HG02884 (cell line): Measurements from ENCODE around the gene PKD1.

Experiments used
- ATAC-seq: cut with Tn5 transposase; IDR thresholded peaks from one replicate; pipeline ENCODE4 v1.9.1; 2021; ENCODE audit warnings: mild to moderate bottlenecking, moderate library complexity; ENCODE audit not compliant: unreplicated experiment

PKD1 gene

DNA sequence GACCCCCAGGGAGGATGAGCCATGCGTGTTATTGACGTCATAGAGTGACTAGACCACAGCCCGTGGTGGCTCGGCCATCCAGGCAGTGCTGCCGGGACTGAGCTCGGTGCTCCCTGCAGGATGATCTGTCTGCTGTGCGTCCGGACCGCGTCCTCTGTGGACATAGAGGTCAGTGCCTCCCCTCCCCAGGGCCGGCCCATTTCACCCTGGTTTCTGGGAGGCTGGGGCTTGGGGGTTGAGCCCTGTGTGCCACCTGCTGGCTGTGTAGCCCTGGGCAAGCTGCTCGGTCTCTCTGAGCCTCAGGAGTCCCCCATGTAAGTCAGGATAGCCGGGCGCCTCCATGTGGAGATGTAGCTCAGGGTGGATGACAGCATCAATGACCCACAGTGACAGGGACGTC lies 79.6 kb downstream of the PKD1 start:
- ATAC-seq, result no peak

DNA sequence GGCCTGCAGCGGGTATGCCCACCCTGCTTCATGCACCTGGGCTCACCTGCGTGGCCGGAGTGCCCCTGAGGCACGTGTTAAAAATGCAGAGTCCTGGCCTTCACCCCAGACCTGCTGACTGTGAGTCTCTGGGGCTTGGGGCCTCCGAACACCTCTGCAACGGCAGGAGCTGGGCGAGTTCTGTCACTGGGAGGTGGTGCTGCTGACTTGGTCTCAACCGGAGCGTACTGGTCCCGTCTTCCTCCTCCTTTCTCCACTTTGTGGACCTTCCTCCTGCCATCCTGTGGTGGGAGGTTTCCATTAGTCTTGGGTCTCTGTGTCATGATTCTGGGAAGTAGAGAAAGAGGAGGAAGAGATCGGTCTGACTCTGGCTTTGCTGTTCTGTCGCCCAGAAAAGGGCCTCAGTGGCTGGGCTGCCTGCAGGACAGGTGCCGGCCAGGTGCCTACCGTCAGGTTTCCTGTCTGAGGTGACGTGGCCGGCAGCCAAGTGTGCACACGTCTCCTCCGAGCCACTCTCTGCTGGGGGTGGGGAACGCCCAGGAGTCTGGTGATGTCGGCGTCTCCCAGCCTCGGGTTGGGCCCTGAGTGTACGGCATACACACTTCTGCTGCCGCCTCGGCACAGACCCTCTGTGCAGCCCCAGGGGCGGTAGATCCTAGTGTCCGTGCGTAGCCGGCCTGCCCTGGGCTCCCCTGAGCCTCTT lies 81.0 kb downstream of the PKD1 start:
- no peak for ATAC-seq

DNA sequence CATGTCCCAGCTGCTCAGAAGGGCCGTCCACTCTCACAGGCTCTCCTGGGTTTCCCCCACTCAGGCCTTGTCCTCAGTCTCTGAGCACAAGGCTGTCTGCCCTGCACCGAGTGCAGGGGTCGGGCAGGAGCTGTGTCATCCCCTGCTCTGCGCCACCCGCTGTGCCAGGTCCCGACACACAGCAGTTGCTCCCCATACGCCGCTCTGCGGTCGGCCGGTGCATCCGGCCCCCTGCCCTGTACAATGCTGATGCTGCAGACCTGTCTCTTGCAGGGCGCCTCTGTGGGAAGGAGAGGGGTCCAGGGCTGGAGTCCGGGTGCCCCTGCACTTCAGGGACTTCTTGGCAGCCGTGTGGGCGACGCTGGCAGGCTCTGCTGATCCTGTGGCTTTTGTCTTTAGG lies 81.8 kb downstream of the PKD1 start:
- no peak for ATAC-seq

DNA sequence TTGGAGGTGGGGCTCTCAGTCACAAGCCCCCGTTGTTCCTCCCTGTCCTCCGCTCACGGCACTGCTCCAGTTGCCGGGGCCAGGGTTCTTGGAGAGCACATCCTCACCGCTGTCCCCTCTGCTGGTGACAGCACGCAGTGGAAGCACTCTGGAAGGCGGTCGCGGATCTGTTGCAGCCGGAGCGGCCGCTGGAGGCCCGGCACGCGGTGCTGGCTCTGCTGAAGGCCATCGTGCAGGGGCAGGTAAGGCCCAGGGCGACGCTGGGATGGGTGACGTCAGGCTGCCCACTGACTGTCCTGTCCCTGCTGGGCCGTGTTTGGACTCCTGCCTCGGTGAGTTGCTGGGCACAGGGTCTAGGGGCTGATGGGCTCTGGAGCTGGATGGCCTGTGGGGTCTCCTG lies 82.5 kb downstream of the PKD1 start:
- no peak for ATAC-seq

DNA sequence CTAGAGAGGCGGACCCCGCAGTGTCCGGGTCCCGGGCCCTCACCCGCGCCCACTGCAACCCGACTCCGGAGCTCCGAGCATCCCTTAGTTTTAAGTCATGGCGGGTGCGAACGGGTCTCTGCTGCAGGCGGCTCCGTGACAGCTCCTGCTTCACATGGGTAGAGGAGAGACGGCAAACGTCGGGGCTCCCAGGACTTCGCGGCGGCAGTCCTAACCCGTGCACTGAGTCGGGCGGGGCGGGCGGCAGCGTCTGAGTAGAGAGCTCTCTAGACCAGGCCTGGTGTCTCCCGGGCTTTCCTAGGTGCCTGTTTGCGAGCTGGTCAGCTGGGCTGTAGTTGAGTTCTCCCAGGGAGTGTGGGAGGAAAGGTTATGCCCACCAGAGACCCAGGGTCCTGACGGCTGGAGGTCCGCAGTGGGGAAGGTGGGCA lies 87.6 kb downstream of the PKD1 start:
- no peak for ATAC-seq

DNA sequence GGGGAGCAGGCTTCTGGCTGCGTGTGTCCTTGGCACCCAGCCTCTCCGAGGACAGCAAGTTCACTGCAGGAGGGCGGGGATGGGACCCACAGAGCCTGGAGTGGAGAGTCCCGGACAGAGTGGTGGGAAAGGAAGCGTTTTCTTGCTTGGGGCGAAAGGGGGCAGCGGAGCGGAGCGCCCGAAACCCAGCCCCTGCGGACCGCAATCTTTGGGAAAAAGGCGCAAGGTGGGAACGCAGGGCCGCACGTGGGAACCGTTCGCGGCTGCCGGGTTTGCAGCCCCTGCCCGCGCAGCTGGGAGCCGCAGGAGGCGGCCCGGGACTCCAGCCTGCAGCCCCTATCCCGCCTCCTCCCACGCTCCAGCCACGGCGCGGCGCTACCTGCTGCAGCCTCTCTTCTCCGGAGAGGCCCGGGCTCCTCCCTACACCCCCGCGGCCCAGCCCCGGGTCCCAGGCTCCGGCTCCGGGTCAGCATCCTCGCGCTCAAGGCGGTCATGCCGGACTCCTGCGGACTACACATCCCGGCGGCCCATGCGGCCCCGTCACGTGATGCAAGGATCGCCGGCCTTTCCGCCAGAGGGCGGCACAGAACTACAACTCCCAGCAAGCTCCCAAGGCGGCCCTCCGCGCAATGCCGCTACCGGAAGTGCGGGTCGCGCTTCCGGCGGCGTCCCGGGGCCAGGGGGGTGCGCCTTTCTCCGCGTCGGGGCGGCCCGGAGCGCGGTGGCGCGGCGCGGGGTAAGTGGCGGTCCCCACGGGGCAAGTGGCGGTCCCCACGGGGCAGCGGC lies 88.2 kb downstream of the PKD1 start, which contains the start of the genes NTHL1 and TSC2:
Gene NTHL1 (minus strand): TSS at position 505 of the 786 bp plus-strand sequence. CDS start 11 bp downstream, at position 494.
Gene TSC2 (plus strand): TSS at position 656 of the 786 bp plus-strand sequence. CDS start 631 bp downstream, outside the sequence.
- ATAC-seq, result peak; percentile 86

DNA sequence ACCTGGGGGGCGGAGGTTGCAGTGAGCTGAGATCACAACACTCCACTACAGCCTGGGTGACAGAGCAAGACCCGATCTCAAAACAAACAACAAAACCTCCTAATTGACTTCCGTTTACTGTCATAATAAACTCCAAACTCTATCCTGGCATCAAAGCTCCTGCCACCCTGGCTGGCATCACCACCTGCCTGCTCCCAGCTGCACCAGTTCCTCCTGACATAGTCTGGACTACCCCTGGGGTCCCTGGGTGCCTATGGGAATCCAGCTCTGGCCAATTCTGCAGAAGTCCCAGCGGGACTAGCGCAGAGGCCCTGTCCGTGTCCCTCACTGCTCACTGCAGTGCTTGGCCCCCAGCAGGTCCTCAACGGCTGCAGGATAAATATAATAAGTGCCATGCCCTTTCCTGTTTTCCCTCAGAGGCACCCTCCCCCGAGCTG lies 88.8 kb downstream of the PKD1 start:
- ATAC-seq, result no peak

DNA sequence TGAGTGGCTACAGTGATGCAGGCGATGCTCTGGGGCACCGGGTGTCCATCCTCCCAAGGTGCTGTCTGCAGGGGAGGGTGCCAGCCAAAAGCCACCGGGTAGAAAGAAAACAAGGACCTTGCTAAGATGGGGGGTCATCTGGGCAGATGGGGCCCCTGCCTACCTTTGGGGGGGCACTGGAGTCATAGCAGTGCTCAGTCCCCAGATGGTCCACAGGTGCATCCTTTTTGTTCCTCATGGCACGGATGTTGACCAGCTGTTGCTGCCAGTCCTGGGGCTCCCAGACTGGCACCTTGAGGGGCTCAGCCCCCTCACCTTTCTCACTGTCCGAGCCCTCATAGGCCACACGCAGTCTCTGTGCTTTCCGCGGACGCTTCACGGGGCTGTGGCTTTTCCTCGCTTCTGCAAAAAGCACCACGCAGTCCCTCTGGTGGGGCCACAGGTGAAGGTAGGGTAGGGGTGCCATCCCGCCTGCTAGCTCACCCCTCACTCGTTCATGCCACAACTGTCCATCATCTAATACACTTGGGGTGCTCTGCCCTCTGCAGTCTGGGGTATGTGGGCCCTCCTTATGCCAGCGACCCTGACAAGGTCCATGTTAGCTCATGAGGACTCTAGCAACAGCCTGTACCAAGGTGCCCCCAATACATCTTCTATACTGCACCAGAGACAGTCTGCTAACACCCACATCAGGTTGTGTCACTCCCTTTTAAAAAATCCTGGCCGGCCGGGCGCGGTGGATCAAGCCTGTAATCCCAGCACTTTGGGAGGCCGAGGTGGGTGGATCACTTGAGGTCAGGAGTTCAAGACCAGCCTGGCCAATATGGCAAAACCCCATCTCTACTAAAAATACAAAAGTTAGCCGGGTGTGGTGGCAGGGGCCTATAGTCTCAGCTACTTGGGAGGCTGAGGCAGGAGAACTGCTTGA lies 89.5 kb downstream of the PKD1 start:
- ATAC-seq, result no peak

DNA sequence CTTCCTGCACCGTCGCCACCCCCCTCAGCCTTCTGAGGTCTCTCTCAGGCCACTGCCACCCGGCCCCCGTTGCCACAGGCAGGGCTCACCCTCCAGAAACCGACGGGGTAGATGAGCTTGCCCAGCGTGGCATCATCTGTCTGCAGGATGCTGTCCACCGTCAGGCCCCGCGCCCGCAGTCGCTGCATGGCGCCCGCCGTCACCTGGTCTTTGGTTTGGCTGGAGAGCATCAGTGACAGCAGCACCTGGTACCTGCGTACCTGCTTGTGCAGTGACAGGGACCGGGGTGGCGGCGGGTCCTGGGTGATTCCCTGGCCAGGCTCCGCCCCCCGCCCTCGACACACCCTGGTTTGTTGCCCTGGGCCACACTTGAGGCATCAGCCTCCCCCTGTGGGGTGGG lies 91.2 kb downstream of the PKD1 start:
- ATAC-seq, result no peak

DNA sequence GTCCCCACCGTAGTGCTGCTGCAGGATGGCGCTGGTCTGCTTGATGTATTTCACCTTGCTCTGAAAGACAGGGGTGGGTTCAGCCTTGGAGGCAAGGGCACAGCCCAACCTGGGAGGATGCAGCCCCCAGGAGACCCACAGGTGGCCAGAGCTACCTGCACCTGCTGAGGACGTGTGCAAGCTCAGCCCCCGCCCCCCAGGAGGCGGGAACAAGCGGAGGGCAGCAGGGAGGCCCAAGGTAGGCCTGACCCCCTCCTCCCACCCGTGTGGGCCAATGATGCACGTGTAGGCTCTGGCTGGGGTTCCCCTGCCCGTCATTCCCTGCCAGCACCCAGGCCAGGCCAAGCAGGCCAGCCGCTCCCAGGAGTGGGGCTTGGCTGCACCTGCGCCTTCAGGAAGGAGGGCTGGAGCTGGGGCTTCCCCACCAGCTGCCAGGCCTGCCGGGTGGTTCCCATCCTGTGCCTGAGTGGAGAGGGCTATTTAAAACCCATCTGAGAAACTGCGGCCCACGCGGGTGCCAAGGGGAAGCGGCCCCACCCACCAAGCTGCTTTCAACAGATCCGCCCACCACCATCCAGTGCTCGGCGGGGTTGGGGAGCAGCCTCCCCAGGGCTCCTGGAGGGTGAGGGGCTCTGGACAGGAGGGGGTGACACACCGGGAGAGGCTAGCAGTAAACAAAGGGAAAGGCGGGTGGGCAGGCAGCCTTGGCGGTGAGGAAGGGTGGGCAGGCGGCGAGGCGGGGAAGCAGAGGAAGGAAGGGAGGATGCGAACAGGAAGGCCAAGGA lies 91.8 kb downstream of the PKD1 start:
- no peak for ATAC-seq

DNA sequence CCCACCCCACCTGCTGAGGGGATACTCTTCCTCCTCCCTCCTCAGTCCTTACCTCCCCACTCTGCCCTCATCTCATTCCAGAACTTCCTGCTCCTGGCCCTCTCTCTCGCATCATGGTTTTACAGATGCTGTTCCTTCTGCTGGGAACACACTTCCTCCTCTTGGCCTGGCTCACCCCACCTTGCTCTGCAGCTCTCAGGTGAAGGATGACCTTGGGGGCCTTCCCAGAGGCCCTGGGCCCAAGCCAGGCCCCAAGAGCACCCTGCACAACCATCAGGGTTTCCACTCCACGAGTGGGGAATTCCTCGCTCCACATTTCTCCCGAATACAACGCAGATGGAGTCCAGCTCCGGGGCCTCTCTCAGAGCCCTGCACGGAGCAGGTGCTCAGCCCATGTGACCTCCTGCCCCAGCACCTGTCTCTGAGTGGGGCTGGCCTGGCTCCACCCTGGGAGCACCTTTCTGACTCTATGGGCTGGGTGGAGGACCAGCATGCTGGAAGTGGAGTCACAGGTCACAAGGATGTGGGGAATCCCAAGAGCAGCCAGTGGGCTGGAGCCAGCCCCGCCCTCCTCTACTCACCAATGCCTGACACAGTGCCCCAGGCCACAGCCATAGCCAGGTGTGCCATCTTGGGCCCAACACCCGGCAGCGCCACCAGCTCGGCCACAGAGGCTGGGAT lies 92.6 kb downstream of the PKD1 start:
- no peak for ATAC-seq

DNA sequence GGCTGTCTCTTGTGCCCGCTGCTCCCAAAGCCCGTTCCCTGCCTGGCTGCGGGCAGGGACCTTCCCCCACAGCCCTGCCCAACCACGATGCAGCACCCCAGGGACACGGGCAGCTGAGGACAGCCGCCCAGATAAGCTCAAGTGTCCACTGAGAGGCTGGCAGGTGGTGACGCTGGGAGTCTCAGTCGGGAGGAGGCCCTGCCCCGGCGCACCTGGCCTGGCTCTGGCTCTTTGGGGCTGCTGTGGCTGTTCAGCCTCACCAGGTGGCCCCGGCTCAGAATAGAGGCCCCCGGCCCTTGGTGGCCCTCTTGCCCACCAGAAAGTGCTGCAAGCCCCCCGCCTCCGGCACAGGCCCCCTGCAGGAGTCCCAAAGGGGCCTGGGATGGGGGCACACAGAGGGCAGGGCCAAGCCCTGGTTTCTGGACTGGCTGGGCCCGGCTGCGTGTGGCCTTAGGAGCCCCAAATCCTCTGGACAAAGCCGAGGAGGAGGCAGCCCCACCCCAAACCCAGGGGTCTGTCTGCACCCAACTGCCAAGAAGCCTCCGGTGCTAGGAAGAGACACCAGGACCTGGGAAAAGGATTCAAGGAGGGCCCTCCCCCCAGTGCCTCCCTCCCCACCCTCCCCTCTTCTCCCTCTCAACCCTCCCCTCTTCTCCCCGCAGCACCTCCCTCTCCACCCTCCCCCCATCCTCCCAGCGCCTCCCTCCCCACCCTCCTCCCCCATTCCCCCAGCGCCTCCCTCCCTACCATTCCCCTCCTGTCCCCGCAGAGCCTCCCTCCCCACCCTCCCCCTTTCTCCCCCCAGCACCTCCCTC lies 93.3 kb downstream of the PKD1 start:
- no peak for ATAC-seq

DNA sequence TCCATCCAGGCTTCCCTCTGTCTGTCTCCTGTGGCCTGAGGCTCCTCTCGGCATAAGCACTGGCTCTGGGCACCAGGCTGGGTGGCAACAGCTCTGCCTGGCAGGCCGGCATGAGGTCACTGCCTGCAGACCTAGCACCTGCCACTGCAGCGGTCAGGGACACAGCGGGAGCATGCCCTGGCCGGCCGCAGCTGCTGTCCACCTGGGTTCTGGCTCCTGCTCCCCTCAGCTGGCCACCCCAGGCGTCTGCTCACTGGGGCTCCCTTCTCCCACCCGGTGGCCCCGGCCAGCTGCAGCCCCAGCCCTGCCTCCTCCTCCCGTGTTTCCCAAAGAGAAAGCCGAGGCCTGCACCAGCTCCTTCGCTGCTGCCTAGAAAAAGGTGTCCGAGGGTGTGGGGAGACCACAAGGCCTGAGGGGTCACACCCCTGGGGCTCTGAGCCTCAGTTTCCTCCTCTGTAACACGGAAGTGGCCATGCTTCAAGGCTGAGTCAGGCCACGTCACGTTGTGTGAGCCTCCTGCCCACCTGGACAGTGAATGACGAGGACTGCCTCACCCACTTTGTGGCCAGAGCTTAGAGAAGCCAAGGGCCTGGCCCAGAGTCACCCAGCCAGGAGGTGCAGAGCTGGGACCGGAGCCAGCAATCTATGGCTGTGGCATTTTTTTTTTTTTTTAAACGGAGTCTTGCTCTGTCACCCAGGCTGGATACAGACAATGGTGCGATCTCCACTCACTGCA lies 94.7 kb downstream of the PKD1 start:
- no peak for ATAC-seq

DNA sequence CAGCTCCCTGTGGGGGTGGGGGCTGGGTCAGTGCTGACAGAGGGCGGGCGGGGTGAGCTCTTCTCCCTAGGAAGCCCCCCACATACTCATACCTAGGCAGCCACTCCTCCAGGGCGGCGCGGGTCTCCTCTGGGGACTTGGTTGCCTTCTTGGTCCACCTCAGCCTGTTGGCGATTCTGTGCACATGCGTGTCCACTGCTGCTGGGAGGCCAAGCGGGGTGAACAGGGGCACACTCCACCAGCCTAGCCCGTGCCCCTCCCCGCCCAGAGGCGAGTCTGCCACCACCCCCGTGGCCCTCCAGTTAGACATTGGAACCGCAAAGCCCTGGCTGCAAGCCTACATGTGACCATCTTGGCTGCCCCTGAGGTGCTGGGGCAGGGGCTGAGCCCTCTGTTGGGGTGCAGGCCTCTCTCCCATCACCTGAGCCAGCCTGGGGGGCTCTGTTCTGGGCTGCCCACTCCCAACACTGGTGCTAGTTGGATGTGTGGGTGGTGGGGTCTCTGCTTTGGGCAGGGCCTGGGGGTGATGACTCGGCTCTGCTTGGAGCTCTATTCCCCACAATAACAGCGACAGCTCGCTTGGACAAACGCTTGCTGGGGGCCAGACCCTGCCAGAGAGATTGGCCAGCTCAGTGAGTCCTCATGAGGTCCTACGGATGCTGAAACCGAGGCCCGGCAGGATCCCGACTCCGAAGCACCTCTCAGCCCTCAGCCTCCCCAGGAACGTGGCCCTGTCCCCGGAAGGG lies 95.5 kb downstream of the PKD1 start:
- ATAC-seq, result no peak

DNA sequence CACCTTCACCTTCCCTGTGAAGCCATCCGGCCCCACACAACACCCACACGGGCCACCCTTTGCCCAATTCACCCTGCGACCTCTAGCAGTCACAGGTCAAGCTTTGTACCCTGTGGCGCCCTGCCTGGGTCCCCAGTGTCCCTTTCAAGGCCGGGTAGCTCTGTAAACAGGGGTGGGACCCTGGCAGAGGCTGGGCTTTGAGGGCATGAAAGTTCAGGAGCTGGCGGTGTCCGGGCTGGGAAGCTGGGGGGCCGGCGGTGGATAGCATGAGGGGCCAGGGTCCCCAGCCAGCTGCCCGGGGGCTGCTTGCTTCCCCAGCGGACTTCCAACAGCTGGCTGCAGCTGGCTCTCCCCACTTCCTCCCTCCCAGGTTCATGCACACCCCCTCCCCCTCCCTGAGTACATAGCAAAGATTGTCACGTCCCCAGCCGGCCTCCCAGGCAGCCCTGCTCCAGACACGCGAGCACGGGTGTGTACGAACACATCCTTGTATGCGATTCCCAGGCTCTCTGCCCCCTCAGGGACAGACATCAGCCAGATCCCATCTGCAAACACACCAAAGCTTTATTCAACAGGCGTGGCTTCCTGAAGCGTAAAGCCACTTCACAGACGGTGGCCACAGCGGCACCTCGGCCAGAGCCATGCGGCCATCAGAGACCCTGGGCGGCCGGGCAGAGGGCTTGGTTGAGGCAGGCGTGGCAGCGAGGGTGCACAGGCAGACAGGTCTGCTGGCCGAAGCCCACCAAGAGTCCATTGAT lies 96.2 kb downstream of the PKD1 start:
- no peak for ATAC-seq
